RCC 7860 (cell line): Measurements from ENCODE around the gene ECT2.
"Not testable (repeated sequence)": the region's sequence is repeated elsewhere in the genome, so short reads cannot be mapped to it uniquely, and the experiment has no call there.

ENCODE experiments used
- DNase-seq: peaks from one replicate; pipeline ENCODE4 v3.0.0-alpha.2; 2015; ENCODE audit warnings: low spot score
- FAIRE-seq: peaks from 2 replicates; lab custom pipeline; 2012; peaks lifted over from hg19 to GRCh38; lab: Jason Lieb, UNC

The ECT2 gene

GRCh38 chr3:172803489-172803888, 53.0 kb downstream of the ECT2 start:
- FAIRE-seq (no peak), DNase-seq (no peak)

GRCh38 chr3:172804323-172804722, 53.8 kb downstream of the ECT2 start:
- FAIRE-seq (no peak), DNase-seq (no peak)

- DNase-seq (peak; percentile 39), FAIRE-seq (peak; percentile 72)
These were observed 58.5 kb downstream of the ECT2 start for GRCh38 chr3:172808969-172809546.

GRCh38 chr3:172811099-172811498, 60.6 kb downstream of the ECT2 start:
- DNase-seq (no peak), FAIRE-seq (peak; percentile 39)

GRCh38 chr3:172813462-172813861, 62.9 kb downstream of the ECT2 start:
- FAIRE-seq (no peak), DNase-seq (no peak)

GRCh38 chr3:172814738-172815137, 64.2 kb downstream of the ECT2 start:
- FAIRE-seq, result no peak
- no peak for DNase-seq

- DNase-seq (no peak), FAIRE-seq (no peak)
These were observed 65.3 kb downstream of the ECT2 start for GRCh38 chr3:172815857-172816256.

- FAIRE-seq (no peak), DNase-seq (no peak)
These were observed 65.8 kb downstream of the ECT2 start for GRCh38 chr3:172816281-172816680.

GRCh38 chr3:172816968-172817367, 66.4 kb downstream of the ECT2 start:
- no peak for FAIRE-seq

GRCh38 chr3:172820492-172820891, 70.0 kb downstream of the ECT2 start:
- no peak for DNase-seq
- FAIRE-seq, result no peak

More at GRCh38 chr3:172816968-172817367, 66.4 kb downstream of the ECT2 start:
- no peak for DNase-seq

- DNase-seq (no peak), FAIRE-seq (no peak)
These were observed 73.7 kb downstream of the ECT2 start for GRCh38 chr3:172824229-172824628.

GRCh38 chr3:172827231-172827630, 76.7 kb downstream of the ECT2 start:
- DNase-seq, result not testable (repeated sequence)

GRCh38 chr3:172832983-172833382, 82.5 kb downstream of the ECT2 start:
- DNase-seq (no peak), FAIRE-seq (peak; percentile 83)

More at GRCh38 chr3:172827231-172827630, 76.7 kb downstream of the ECT2 start:
- not testable (repeated sequence) for FAIRE-seq

- FAIRE-seq (peak; percentile 59), DNase-seq (peak; percentile 37)
These were observed 86.0 kb downstream of the ECT2 start for GRCh38 chr3:172836390-172836997.

GRCh38 chr3:172839679-172840078, 89.2 kb downstream of the ECT2 start:
- no peak for FAIRE-seq
- no peak for DNase-seq

GRCh38 chr3:172840463-172840862, 89.9 kb downstream of the ECT2 start:
- DNase-seq (no peak), FAIRE-seq (no peak)

GRCh38 chr3:172840913-172841312, 90.4 kb downstream of the ECT2 start:
- no peak for FAIRE-seq
- no peak for DNase-seq

- DNase-seq, result no peak
- no peak for FAIRE-seq
These were observed 93.9 kb downstream of the ECT2 start for GRCh38 chr3:172844428-172844827.

- DNase-seq (peak; percentile 70), FAIRE-seq (no peak)
These were observed 95.6 kb downstream of the ECT2 start for GRCh38 chr3:172846103-172846561.

GRCh38 chr3:172846706-172847105, 96.2 kb downstream of the ECT2 start:
- FAIRE-seq, result peak; percentile 99
- peak; percentile 97 for DNase-seq

- DNase-seq, result no peak
- FAIRE-seq, result peak; percentile 20
These were observed 96.8 kb downstream of the ECT2 start for GRCh38 chr3:172847292-172847691.

GRCh38 chr3:172848910-172849309, 98.4 kb downstream of the ECT2 start:
- FAIRE-seq, result peak; percentile 81
- DNase-seq, result peak; percentile 60

- DNase-seq (no peak), FAIRE-seq (no peak)
These were observed 102.5 kb downstream of the ECT2 start for GRCh38 chr3:172853005-172853404.
